A673 (cell line): ENCODE data around the gene C1orf174.

ENCODE experiments used
- EZH2 ChIP-seq: fragments of 200-600 bp; sonication (generic); IDR thresholded peaks from 2 replicates; pipeline ENCODE4 v1.6.1; 2017; ENCODE audit warnings: borderline replicate concordance, low read depth, mild to moderate bottlenecking, mixed read lengths, antibody characterized with exemption, low read length; ENCODE audit not compliant: poor library complexity, severe bottlenecking
- TF ChIP-seq, protein P1 (sequence below): fragments of 300-800, 200-600 bp; sonication (generic); conservative IDR thresholded peaks from 2 replicates; pipeline ENCODE4 v1.5.1; 2017; ENCODE audit warnings: low read depth, mild to moderate bottlenecking, antibody characterized with exemption, low read length, moderate library complexity, mixed read lengths

GRCh38 chr1:3847081-3847480, 53.0 kb downstream of the C1orf174 start:
- TF ChIP-seq, protein P1, sequence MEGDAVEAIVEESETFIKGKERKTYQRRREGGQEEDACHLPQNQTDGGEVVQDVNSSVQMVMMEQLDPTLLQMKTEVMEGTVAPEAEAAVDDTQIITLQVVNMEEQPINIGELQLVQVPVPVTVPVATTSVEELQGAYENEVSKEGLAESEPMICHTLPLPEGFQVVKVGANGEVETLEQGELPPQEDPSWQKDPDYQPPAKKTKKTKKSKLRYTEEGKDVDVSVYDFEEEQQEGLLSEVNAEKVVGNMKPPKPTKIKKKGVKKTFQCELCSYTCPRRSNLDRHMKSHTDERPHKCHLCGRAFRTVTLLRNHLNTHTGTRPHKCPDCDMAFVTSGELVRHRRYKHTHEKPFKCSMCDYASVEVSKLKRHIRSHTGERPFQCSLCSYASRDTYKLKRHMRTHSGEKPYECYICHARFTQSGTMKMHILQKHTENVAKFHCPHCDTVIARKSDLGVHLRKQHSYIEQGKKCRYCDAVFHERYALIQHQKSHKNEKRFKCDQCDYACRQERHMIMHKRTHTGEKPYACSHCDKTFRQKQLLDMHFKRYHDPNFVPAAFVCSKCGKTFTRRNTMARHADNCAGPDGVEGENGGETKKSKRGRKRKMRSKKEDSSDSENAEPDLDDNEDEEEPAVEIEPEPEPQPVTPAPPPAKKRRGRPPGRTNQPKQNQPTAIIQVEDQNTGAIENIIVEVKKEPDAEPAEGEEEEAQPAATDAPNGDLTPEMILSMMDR, result no peak
- no peak for TF ChIP-seq EZH2
